ENCODE results near the gene STK25. TPM values are rescaled to one million over a fixed set of nuclear protein-coding genes. Genes with fewer than 3 reads are reported as not detected.

STK25 gene
- total RNA-seq, 1 donor: 143 TPM

- no peak for DNase-seq (ENCODE audit: low read depth)
- no peak for TF ChIP-seq CTCF (IDR thresholded peaks at IDR 0.05; ENCODE audit: insufficient read depth, low read length)
- H3K4me3 ChIP-seq (ENCODE audit: low read depth, low read length): no peak overlapping the region
These were observed 31.4 kb upstream of the STK25 start for GRCh38 chr2:241539616-241540374.

- no peak overlapping the region for H3K4me3 ChIP-seq (ENCODE audit: low read depth, low read length)
- TF ChIP-seq CTCF (IDR thresholded peaks at IDR 0.05; ENCODE audit: insufficient read depth, low read length): no peak
- no peak for DNase-seq (ENCODE audit: low read depth)
These were observed 30.6 kb upstream of the STK25 start for GRCh38 chr2:241538838-241539615.

DNA sequence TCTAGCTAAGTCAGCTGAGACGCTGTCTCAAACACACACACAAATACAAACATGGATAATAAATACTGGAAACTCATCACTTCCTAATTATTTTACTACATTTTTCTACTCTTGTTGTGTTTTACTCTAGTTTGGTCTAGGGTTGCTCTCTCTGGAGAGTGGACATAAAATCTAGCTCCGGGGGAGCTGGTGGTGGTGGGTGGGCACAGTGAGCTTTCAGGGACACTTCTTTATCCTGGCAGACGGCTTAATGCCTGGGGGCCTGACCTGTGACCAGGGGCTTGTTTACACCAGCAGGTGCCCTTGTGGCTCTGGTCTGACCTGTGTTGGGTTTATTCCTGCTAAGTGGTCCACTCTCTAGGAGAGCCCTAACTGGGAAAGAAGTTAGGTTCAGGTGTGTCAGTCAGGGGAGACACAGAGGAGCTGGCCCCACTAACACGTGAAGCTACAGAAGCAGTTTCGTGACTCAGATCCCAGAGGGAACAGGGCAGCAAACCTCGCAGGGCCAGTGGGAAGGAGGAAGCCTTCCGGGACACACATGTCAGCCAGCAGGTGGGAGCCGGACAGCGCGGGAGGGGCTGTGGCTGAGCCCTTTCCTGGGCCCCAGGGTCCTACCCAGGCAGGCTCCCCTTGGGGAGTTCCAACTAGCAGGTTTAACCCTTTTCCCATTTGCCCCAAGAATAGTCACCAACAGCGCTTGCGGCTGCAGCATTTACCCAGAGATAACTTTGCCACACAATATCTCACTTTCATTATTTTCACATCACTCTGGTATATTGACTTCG, 27.7 kb upstream of the STK25 start:
- no peak for DNase-seq (ENCODE audit: low read depth)
- no peak for TF ChIP-seq CTCF (IDR thresholded peaks at IDR 0.05; ENCODE audit: insufficient read depth, low read length)
- no peak overlapping the region for H3K4me3 ChIP-seq (ENCODE audit: low read depth, low read length)

- H3K4me3 ChIP-seq (ENCODE audit: low read depth, low read length): no peak overlapping the region
- no peak for TF ChIP-seq CTCF (IDR thresholded peaks at IDR 0.05; ENCODE audit: insufficient read depth, low read length)
- DNase-seq (ENCODE audit: low read depth): no peak
These were observed 26.5 kb upstream of the STK25 start for GRCh38 chr2:241534701-241535375.

GRCh38 chr2:241534293-241534692, 25.9 kb upstream of the STK25 start:
- no peak for DNase-seq (ENCODE audit: low read depth)
- no peak for TF ChIP-seq CTCF (IDR thresholded peaks at IDR 0.05; ENCODE audit: insufficient read depth, low read length)
- no peak overlapping the region for H3K4me3 ChIP-seq (ENCODE audit: low read depth, low read length)
